ENCODE measurements around the gene WWOX.

Gene WWOX

GRCh38 chr16:78290395-78290794 is 190.9 kb downstream of the WWOX start:
- TF ChIP-seq, protein P1, sequence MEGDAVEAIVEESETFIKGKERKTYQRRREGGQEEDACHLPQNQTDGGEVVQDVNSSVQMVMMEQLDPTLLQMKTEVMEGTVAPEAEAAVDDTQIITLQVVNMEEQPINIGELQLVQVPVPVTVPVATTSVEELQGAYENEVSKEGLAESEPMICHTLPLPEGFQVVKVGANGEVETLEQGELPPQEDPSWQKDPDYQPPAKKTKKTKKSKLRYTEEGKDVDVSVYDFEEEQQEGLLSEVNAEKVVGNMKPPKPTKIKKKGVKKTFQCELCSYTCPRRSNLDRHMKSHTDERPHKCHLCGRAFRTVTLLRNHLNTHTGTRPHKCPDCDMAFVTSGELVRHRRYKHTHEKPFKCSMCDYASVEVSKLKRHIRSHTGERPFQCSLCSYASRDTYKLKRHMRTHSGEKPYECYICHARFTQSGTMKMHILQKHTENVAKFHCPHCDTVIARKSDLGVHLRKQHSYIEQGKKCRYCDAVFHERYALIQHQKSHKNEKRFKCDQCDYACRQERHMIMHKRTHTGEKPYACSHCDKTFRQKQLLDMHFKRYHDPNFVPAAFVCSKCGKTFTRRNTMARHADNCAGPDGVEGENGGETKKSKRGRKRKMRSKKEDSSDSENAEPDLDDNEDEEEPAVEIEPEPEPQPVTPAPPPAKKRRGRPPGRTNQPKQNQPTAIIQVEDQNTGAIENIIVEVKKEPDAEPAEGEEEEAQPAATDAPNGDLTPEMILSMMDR (IDR thresholded peaks at IDR 0.05; ENCODE audit: insufficient read depth, low read length, missing control alignments): no peak
- no peak for DNase-seq (ENCODE audit: low read depth, low spot score)
- ChIA-PET CTCF (no interaction called here), POLR2A (no interaction called here)
- no peak overlapping the region for H3K4me3 ChIP-seq (ENCODE audit: low read depth, low read length)

GRCh38 chr16:78290872-78291591 is 191.6 kb downstream of the WWOX start:
- ChIA-PET CTCF (no interaction called here), POLR2A (no interaction called here)
- H3K4me3 ChIP-seq (ENCODE audit: low read depth, low read length): no peak overlapping the region
- no peak for DNase-seq (ENCODE audit: low read depth, low spot score)
- TF ChIP-seq, protein P1 (IDR thresholded peaks at IDR 0.05; ENCODE audit: insufficient read depth, low read length, missing control alignments): no peak

DNA sequence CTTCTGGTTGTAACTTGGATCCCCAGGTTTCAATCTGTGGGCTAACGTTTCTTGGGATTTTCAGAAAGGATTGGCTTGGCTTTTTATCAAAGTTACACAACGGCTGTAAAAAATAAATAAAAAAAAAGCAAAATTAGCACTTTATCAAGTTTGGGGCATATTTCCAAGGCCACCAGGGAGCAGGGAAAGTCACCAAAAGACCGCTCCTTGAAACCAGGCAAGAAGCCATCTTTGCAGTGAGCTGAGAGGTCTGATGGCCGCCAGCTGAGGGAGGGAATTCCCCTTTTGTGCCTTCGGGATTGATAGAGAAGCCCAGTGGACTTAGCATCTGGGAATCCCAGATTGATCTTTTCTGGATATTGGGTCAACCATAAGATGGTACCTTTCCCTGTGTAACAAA is 192.2 kb downstream of the WWOX start:
- ChIA-PET CTCF (interaction anchor here (0.7 kb wide), 1 partner anchor 656 kb away, joined by 3 read pairs; no protein-coding TSS in a partner anchor), POLR2A (no interaction called here)
- no peak for DNase-seq (ENCODE audit: low read depth, low spot score)
- TF ChIP-seq, protein P1 (IDR thresholded peaks at IDR 0.05; ENCODE audit: insufficient read depth, low read length, missing control alignments): no peak
- no peak overlapping the region for H3K4me3 ChIP-seq (ENCODE audit: low read depth, low read length)

GRCh38 chr16:78292086-78292843 is 192.8 kb downstream of the WWOX start:
- no peak for DNase-seq (ENCODE audit: low read depth, low spot score)
- no peak overlapping the region for H3K4me3 ChIP-seq (ENCODE audit: low read depth, low read length)
- TF ChIP-seq, protein P1 (IDR thresholded peaks at IDR 0.05; ENCODE audit: insufficient read depth, low read length, missing control alignments): no peak
- POLR2A ChIA-PET: no interaction called here
- CTCF ChIA-PET: interaction anchor here (0.6 to 0.7 kb wide), 2 partner anchors 657 to 1226 kb away, joined by 3 read pairs; no protein-coding TSS in a partner anchor

- TF ChIP-seq, protein P1 (IDR thresholded peaks at IDR 0.05; ENCODE audit: insufficient read depth, low read length, missing control alignments): no peak
- ChIA-PET CTCF (no interaction called here), POLR2A (no interaction called here)
- no peak overlapping the region for H3K4me3 ChIP-seq (ENCODE audit: low read depth, low read length)
- DNase-seq (ENCODE audit: low read depth, low spot score): no peak
Measured at GRCh38 chr16:78292844-78293380, 193.5 kb downstream of the WWOX start.

- TF ChIP-seq, protein P1 (IDR thresholded peaks at IDR 0.05; ENCODE audit: insufficient read depth, low read length, missing control alignments): no peak
- H3K4me3 ChIP-seq (ENCODE audit: low read depth, low read length): no peak overlapping the region
- DNase-seq (ENCODE audit: low read depth, low spot score): no peak
- POLR2A ChIA-PET: no interaction called here
- CTCF ChIA-PET: no interaction called here
Measured at GRCh38 chr16:78294538-78295225, 195.2 kb downstream of the WWOX start.

All from AG04449 (cell line).